Caco-2 (cell line): ENCODE measurements around the gene TCAF1. TPM values are rescaled to one million over a fixed set of nuclear protein-coding genes. Genes with fewer than 3 reads are reported as not detected.

Experiments
- BruUV-seq: library from RNA; stranded (reverse); fragments of 400-500 nt; replicated peaks from 2 replicates; lab custom pipeline; 2021; lab: Mats Ljungman, UMichigan
- CTCF ChIA-PET: fragments of 300-600 bp; sonication (Branson Sonifier 250); formaldehyde crosslinking; loops from one replicate; lab custom pipeline; 2022; ENCODE audit warnings: antibody characterized with exemption; lab: Charles Lee
- POLR2A ChIA-PET: fragments of 300-600 bp; sonication (Branson Sonifier 250); formaldehyde crosslinking; loops from one replicate; lab custom pipeline; 2022; ENCODE audit warnings: antibody characterized with exemption; lab: Charles Lee
- DNase-seq, 2 experiments: peaks; one replicate each; pipeline versions ENCODE4 v3.0.0 to v3.0.0-alpha.2; 2020 to 2022
- H3K27me3 ChIP-seq: replicated peaks from 2 replicates; pipeline ENCODE4 v1.6.0; 2011; ENCODE audit warnings: low read length; ENCODE audit not compliant: control insufficient read depth, insufficient read depth
- H3K36me3 ChIP-seq: 2 replicates; pipeline ENCODE4 v1.5.1; 2011; ENCODE audit warnings: low read length; ENCODE audit not compliant: control insufficient read depth, insufficient read depth
- H3K4me1 ChIP-seq: fragments of 250-450 bp; sonication (Bioruptor Pico); 2 replicates; pipeline ENCODE4 v1.5.1; 2020; ENCODE audit warnings: mild to moderate bottlenecking
- H3K4me3 ChIP-seq: 2 replicates; pipeline ENCODE4 v1.5.1; 2011; ENCODE audit warnings: low read depth, mild to moderate bottlenecking, control low read depth, low read length
- H3K9me3 ChIP-seq: fragments of 250-450 bp; sonication (Bioruptor Pico); 2 replicates; pipeline ENCODE4 v1.5.1; 2020; ENCODE audit warnings: mild to moderate bottlenecking, moderate library complexity
- H3K27ac Mint-ChIP-seq: one replicate; pipeline ENCODE4 v1.8.0; 2022; ENCODE audit warnings: mixed read lengths; ENCODE audit not compliant: unreplicated experiment
- H3K27me3 Mint-ChIP-seq: one replicate; pipeline ENCODE4 v1.8.0; 2022; ENCODE audit warnings: mixed read lengths; ENCODE audit not compliant: insufficient read depth, unreplicated experiment
- H3K36me3 Mint-ChIP-seq: one replicate; pipeline ENCODE4 v1.8.0; 2022; ENCODE audit warnings: mild to moderate bottlenecking, mixed read lengths; ENCODE audit not compliant: insufficient read depth, unreplicated experiment
- H3K4me1 Mint-ChIP-seq: one replicate; pipeline ENCODE4 v1.8.0; 2022; ENCODE audit warnings: low read depth, mixed read lengths; ENCODE audit not compliant: unreplicated experiment
- H3K4me3 Mint-ChIP-seq: one replicate; pipeline ENCODE4 v1.8.0; 2022; ENCODE audit warnings: mild to moderate bottlenecking, moderate library complexity, mixed read lengths; ENCODE audit not compliant: unreplicated experiment
- H3K9me3 Mint-ChIP-seq: one replicate; pipeline ENCODE4 v1.8.0; 2022; ENCODE audit warnings: mixed read lengths; ENCODE audit not compliant: unreplicated experiment
- CTCF ChIP-seq, 2 experiments: fragments of 200-600 bp in 1 of 2; IDR thresholded peaks; 1 replicate in 1 of 2; 2 replicates in 1 of 2; pipeline versions ENCODE4 v1.5.1 to v1.8.0; 2011 to 2022; ENCODE audit warnings: antibody characterized with exemption in 1 of 2, control low read depth in 1 of 2, inconsistent platforms in 1 of 2, low read depth in 1 of 2, low read length in 1 of 2, mild to moderate bottlenecking in 1 of 2, moderate library complexity in 1 of 2; ENCODE audit not compliant: insufficient read depth in 1 of 2, severe bottlenecking in 1 of 2, unreplicated experiment in 1 of 2
- intact Hi-C: fragments of 100-400 bp; cut with micrococcal nuclease; formaldehyde crosslinking; loops from one replicate; pipeline ENCODE4 v1.10.0; 2022; ENCODE audit not compliant: unreplicated experiment
- total RNA-seq: library from RNA; stranded (reverse); gene quantifications from 2 replicates; pipeline ENCODE4 v1.2.3, GENCODE V29; 2022

Gene TCAF1
- total RNA-seq, 1 experiment from 2014 or later = 92.3 TPM

- no TSS peak for BruUV-seq
- no peak for DNase-seq
- Mint-ChIP-seq H3K36me3 (peaks cover 18% of the 10 kb centered on the region), H3K4me3 (no peak overlapping the region), H3K4me1 (peaks cover 22% of the 10 kb centered on the region), H3K9me3 (no peaks in the 10 kb centered on the region), H3K27ac (peak overlapping the region; percentile 2), H3K27me3 (no peaks in the 10 kb centered on the region)
- H3K4me1 ChIP-seq = peaks cover 12% of the 10 kb centered on the region
- POLR2A ChIA-PET = no interaction called here
- H3K9me3 ChIP-seq = no peaks in the 10 kb centered on the region
- no peak overlapping the region for H3K4me3 ChIP-seq
- H3K27me3 ChIP-seq = no peaks in the 10 kb centered on the region
- intact Hi-C loops = no loop called here
- no peaks in the 10 kb centered on the region for H3K36me3 ChIP-seq
- TF ChIP-seq CTCF (IDR thresholded peaks at IDR 0.05; ENCODE audit: insufficient read depth in 1 of 2, low read depth in 1 of 2, low read length in 1 of 2, severe bottlenecking in 1 of 2, unreplicated experiment in 1 of 2) = no peak
- CTCF ChIA-PET = no interaction called here
These were observed 3.5 kb upstream of the TCAF1 start for GRCh38 chr7:143905509-143905908.

- ChIA-PET CTCF (interaction anchor here (0.6 to 3.5 kb wide), 13 partner anchors 10 to 225 kb away, joined by 3 to 20 read pairs (median 6); partner anchors contain the start of gene OR2F2), POLR2A (interaction anchor here (0.6 to 2.5 kb wide), 12 partner anchors 10 to 226 kb away, joined by 3 to 31 read pairs (median 4); partner anchors contain the start of gene OR2F2)
- no peak overlapping the region for H3K4me3 ChIP-seq
- DNase-seq = no peak
- H3K36me3 ChIP-seq = 0 out of 2 replicates have a peak, but pooled peaks cover 1% of the 10 kb centered on the region
- Mint-ChIP-seq H3K27ac (peak overlapping the region; percentile 94), H3K27me3 (no peaks in the 10 kb centered on the region), H3K9me3 (no peaks in the 10 kb centered on the region), H3K4me1 (peaks cover 36% of the 10 kb centered on the region), H3K36me3 (peaks cover 18% of the 10 kb centered on the region), H3K4me3 (peak overlapping the region; percentile 92)
- no peaks in the 10 kb centered on the region for H3K9me3 ChIP-seq
- no peaks in the 10 kb centered on the region for H3K27me3 ChIP-seq
- H3K4me1 ChIP-seq = peaks cover 25% of the 10 kb centered on the region
- intact Hi-C loops = loop anchor here (1.0 kb wide), 2 partner anchors 12 to 225 kb away; no protein-coding TSS in a partner anchor
- BruUV-seq = no TSS peak
- no peak for TF ChIP-seq CTCF (IDR thresholded peaks at IDR 0.05; ENCODE audit: insufficient read depth in 1 of 2, low read depth in 1 of 2, low read length in 1 of 2, severe bottlenecking in 1 of 2, unreplicated experiment in 1 of 2)
These were observed 440 bp upstream of the TCAF1 start for GRCh38 chr7:143902332-143902899.

- no peak for DNase-seq
- Histone ChIP-seq H3K4me3 (peak overlapping the region; percentile 90), H3K36me3 (0 out of 2 replicates have a peak, but pooled peaks cover 1% of the 10 kb centered on the region), H3K4me1 (peaks cover 25% of the 10 kb centered on the region), H3K9me3 (no peaks in the 10 kb centered on the region), H3K27me3 (no peaks in the 10 kb centered on the region)
- no TSS peak for BruUV-seq
- intact Hi-C loops = loop anchor here (1.0 to 2.0 kb wide), 4 partner anchors 64 to 126 kb away; no protein-coding TSS in a partner anchor
- POLR2A ChIA-PET = interaction anchor here (0.8 to 2.5 kb wide), 6 partner anchors 19 to 227 kb away, joined by 3 to 31 read pairs (median 4); no protein-coding TSS in a partner anchor
- H3K9me3 Mint-ChIP-seq = no peaks in the 10 kb centered on the region
- peak overlapping the region; percentile 92 for H3K4me3 Mint-ChIP-seq
- H3K27me3 Mint-ChIP-seq = no peaks in the 10 kb centered on the region
- no peak for TF ChIP-seq CTCF (IDR thresholded peaks at IDR 0.05; ENCODE audit: insufficient read depth in 1 of 2, low read depth in 1 of 2, low read length in 1 of 2, severe bottlenecking in 1 of 2, unreplicated experiment in 1 of 2)
- CTCF ChIA-PET = interaction anchor here (0.9 to 3.5 kb wide), 12 partner anchors 8 to 227 kb away, joined by 3 to 20 read pairs (median 6); partner anchors contain the start of gene OR2F2
- H3K36me3 Mint-ChIP-seq = peaks cover 18% of the 10 kb centered on the region
- H3K4me1 Mint-ChIP-seq = peaks cover 36% of the 10 kb centered on the region
- peak overlapping the region; percentile 94 for H3K27ac Mint-ChIP-seq
These were observed 676 bp downstream of the TCAF1 start for GRCh38 chr7:143901332-143901667.
